Esophagus muscularis mucosa (tissue), 4 donors: ENCODE results near the gene ERBIN. TPM values are rescaled to one million over a fixed set of nuclear protein-coding genes. Genes with fewer than 3 reads are reported as not detected.
"Not testable (repeated sequence)": the region's sequence is repeated elsewhere in the genome, so short reads cannot be mapped to it uniquely, and the experiment has no call there.

ENCODE experiments used
- DNase-seq: peaks from one replicate; pipeline ENCODE4 v3.0.0-alpha.2; 2017; ENCODE audit errors: extremely low spot score
- H3K27ac ChIP-seq, 4 donors: fragments of 200-600 bp; sonication (generic); replicated peaks in 1 of 4; 1 replicate in 3 of 4; 2 replicates in 1 of 4; pipeline ENCODE4 v1.5.1; 2016 to 2019; ENCODE audit warnings: mild to moderate bottlenecking in 1 of 4
- H3K27me3 ChIP-seq, 4 donors: fragments of 200-600 bp; sonication (generic); one replicate each; pipeline versions ENCODE4 v1.5.1 to v1.6.0; 2016 to 2019
- H3K36me3 ChIP-seq, 4 donors: fragments of 200-600 bp; sonication (generic); one replicate each; pipeline ENCODE4 v1.5.1; 2016 to 2019
- H3K4me1 ChIP-seq, 4 donors: fragments of 200-600 bp; sonication (generic); one replicate each; pipeline ENCODE4 v1.5.1; 2016 to 2019
- H3K4me3 ChIP-seq, 4 donors: fragments of 200-600 bp; sonication (generic); 1 replicate in 2 of 4; 2 replicates in 2 of 4; pipeline ENCODE4 v1.5.1; 2016 to 2019; ENCODE audit warnings: mild to moderate bottlenecking in 4 of 4, moderate library complexity in 1 of 4
- H3K9me3 ChIP-seq, 4 donors: fragments of 200-600 bp; sonication (generic); 1 replicate in 3 of 4; 2 replicates in 1 of 4; pipeline ENCODE4 v1.5.1; 2016 to 2019
- CTCF ChIP-seq, 3 experiments: fragments of 200-600 bp in 2 of 3; fragments of 450-650 bp in 1 of 3; sonication (generic) in 2 of 3; IDR thresholded peaks; one replicate each; pipeline ENCODE4 v1.5.1; 2017 to 2019; ENCODE audit warnings: antibody characterized with exemption in 3 of 3, mild to moderate bottlenecking in 2 of 3, moderate library complexity in 1 of 3
- EP300 ChIP-seq: sonication (generic); formaldehyde crosslinking; IDR thresholded peaks from one replicate; pipeline ENCODE4 v1.6.1; 2017; ENCODE audit warnings: antibody characterized with exemption
- POLR2A ChIP-seq: fragments of 450-650 bp; IDR thresholded peaks from one replicate; pipeline ENCODE4 v1.6.1; 2017; ENCODE audit warnings: antibody characterized with exemption, moderate library complexity, mild to moderate bottlenecking, low read depth
- POLR2AphosphoS5 ChIP-seq, 2 donors: sonication (generic); formaldehyde crosslinking; IDR thresholded peaks; one replicate each; pipeline ENCODE4 v1.6.1; 2017; ENCODE audit warnings: antibody characterized with exemption in 2 of 2
- WGBS: methylation state at CpG from one replicate; pipeline ENCODE4 v1.1.5; 2018; 5-methylcytosine and 5-hydroxymethylcytosine counted together
- intact Hi-C: fragments of 100-400 bp; cut with DNase I; formaldehyde crosslinking; loops from one replicate; pipeline ENCODE4 v1.15.1; 2023
- total RNA-seq, 4 donors: library from RNA; depleted of rRNA; stranded (reverse); fragments of >200 nt; gene quantifications; one replicate each; pipeline versions ENCODE4 v1.1.0 to v1.2.1, GENCODE V29; 2016

Gene ERBIN
- total RNA-seq: 10 to 100 TPM; 46.9 to 67.7 (median 55.2) TPM

- 0% methylated on average over 16 of the region's 45 CpGs for WGBS
- Histone ChIP-seq H3K4me3 (peak within 1 kb of the TSS; percentile 88 to 99 (median 97)), H3K27me3 (no peaks in the 10 kb centered on the region), H3K36me3 (no peaks in the 10 kb centered on the region), H3K9me3 (no peaks in the 10 kb centered on the region), H3K27ac (peak within 1 kb of the TSS; percentile 96 to 100 (median 100)), H3K4me1 (peaks cover 26 to 34% (median 31%) of the 10 kb centered on the region in 4 donors)
- intact Hi-C loops: loop anchor here (5.0 to 10.0 kb wide), 2 partner anchors 118 to 204 kb away; partner anchors contain the start of genes NLN and SGTB
- peak; percentile 92 for DNase-seq
- peak; percentile 52 to 76 for TF ChIP-seq POLR2AphosphoS5 (IDR thresholded peaks at IDR 0.05)
- no peak for TF ChIP-seq POLR2A
Measured at GRCh38 chr5:65926276-65926783, at the start of gene ERBIN. TSS of gene ERBIN (plus strand) at chr5:65926575. CDS start at chr5:65992719, 66,144 bp downstream.

GRCh38 chr5:65876970-65877369 lies 49.4 kb upstream of the ERBIN start:
- DNase-seq: no peak
- H3K4me3 ChIP-seq: no peak overlapping the region
- H3K4me1 ChIP-seq: no peaks in the 10 kb centered on the region
- no peaks in the 10 kb centered on the region for H3K36me3 ChIP-seq
- 75% methylated on average over 4 of the region's 4 CpGs for WGBS
- no peaks in the 10 kb centered on the region for H3K27me3 ChIP-seq
- intact Hi-C loops: no loop called here
- no peak overlapping the region for H3K27ac ChIP-seq
- TF ChIP-seq CTCF (IDR thresholded peaks at IDR 0.05) (no peak), EP300 (no peak), POLR2A (no peak), POLR2AphosphoS5 (IDR thresholded peaks at IDR 0.05) (no peak)
- no peaks in the 10 kb centered on the region for H3K9me3 ChIP-seq

- H3K9me3 ChIP-seq, H3K4me3 ChIP-seq, H3K4me1 ChIP-seq, DNase-seq, H3K27ac ChIP-seq, intact Hi-C loops, H3K36me3 ChIP-seq, H3K27me3 ChIP-seq: not testable (repeated sequence)
- 83% methylated on average over 8 of the region's 8 CpGs for WGBS
Measured at GRCh38 chr5:65879668-65880256, 46.6 kb upstream of the ERBIN start.

- intact Hi-C loops: no loop called here
- DNase-seq: no peak
- no peaks in the 10 kb centered on the region for H3K4me1 ChIP-seq
- 49% methylated on average over 3 of the region's 3 CpGs for WGBS
- no peaks in the 10 kb centered on the region for H3K27me3 ChIP-seq
- no peak overlapping the region for H3K27ac ChIP-seq
- H3K36me3 ChIP-seq: no peaks in the 10 kb centered on the region
- TF ChIP-seq POLR2A (no peak), POLR2AphosphoS5 (IDR thresholded peaks at IDR 0.05) (no peak), EP300 (no peak), CTCF (IDR thresholded peaks at IDR 0.05) (no peak)
- H3K9me3 ChIP-seq: no peaks in the 10 kb centered on the region
- no peak overlapping the region for H3K4me3 ChIP-seq
Measured at GRCh38 chr5:65880496-65881072, 45.8 kb upstream of the ERBIN start.

- Histone ChIP-seq H3K36me3 (no peaks in the 10 kb centered on the region), H3K27ac (no peak overlapping the region), H3K27me3 (no peaks in the 10 kb centered on the region), H3K9me3 (no peaks in the 10 kb centered on the region), H3K4me3 (no peak overlapping the region), H3K4me1 (no peaks in the 10 kb centered on the region)
- 61% methylated on average over 2 of the region's 2 CpGs for WGBS
- DNase-seq: no peak
- intact Hi-C loops: no loop called here
- no peak for TF ChIP-seq CTCF (IDR thresholded peaks at IDR 0.05)
- no peak for TF ChIP-seq POLR2A
- no peak for TF ChIP-seq EP300
- no peak for TF ChIP-seq POLR2AphosphoS5 (IDR thresholded peaks at IDR 0.05)
Measured at GRCh38 chr5:65882278-65882677, 44.1 kb upstream of the ERBIN start.
